HG03520 (cell line): ENCODE data around the gene GGN.
"Not testable (repeated sequence)": the region's sequence is repeated elsewhere in the genome, so short reads cannot be mapped to it uniquely, and the experiment has no call there.

ENCODE experiments used
- ATAC-seq: cut with Tn5 transposase; IDR thresholded peaks from one replicate; pipeline ENCODE4 v1.9.1; 2021; ENCODE audit warnings: mild to moderate bottlenecking, moderate library complexity; ENCODE audit not compliant: unreplicated experiment

GGN gene

DNA sequence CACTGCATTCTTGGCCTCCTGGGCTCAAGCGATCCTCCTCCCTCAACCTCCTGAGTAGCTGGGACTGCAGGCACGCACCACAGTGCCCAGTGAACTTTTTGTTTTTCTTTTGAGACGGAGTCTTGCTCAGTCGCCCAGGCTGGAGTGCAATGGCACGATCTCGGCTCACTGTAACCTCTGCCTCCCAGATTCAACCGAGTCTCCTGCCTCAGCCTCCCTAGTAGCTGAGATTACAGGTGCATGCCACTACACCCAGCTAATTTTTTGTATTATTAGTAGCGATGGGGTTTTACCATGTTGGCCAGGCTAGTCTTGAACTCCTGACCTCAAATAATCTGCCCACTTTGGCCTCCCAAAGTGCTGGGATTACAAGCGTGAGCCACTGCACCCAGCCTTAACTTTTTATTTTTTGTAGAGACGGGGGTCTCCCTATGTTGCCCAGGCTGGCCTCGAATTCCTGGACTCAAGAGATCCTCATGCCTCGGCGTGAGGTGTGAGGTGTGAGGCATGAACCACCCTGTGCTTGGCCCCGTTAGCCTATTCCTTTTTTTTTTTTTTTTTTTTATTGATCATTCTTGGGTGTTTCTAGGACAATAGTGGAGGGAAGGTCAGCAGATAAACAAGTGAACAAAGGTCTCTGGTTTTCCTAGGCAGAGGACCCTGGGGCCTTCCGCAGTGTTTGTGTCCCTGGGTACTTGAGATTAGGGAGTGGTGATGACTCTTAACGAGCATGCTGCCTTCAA, 24.7 kb downstream of the GGN start:
- not testable (repeated sequence) for ATAC-seq

DNA sequence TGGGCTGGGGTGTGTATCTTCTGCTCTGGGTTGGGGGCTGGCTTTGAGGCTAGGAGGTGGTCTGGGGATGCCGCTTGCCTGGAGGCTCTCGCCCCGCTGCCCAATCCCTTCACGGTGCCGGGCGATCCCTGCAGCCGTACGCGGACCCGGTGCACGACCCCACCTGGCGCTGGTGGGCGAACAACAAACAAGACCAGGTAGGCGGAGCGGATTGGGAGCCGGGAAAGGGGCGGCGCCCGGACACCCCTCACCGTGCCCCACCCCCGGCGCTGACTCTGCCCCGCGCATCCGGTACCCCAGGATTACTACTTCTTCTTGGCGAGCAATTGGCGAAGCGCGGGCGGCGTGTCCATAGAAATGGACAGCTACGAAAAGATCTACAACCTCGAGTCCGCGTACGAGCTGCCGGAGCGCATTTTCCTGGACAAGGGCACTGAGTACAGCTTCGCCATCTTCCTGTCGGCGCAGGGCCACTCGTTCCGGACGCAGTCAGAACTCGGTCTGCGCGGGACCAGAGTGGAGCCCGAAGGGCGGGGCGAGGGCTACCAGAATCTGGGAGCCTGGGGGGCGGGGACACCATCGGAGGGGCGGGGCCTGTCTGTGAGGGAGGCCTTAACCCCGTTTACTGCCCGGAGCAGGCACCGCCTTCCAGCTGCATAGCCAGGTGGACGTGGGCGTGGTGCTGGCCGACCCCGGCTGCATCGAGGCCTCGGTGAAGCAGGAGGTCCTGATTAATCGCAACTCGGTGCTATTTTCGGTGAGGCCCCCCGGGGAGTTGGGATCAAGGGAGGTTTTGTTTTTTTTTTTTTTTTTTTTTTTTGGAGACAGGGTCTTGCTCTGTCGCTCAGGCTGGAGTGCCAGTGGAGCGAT, 25.5 kb downstream of the GGN start:
- no peak for ATAC-seq

DNA sequence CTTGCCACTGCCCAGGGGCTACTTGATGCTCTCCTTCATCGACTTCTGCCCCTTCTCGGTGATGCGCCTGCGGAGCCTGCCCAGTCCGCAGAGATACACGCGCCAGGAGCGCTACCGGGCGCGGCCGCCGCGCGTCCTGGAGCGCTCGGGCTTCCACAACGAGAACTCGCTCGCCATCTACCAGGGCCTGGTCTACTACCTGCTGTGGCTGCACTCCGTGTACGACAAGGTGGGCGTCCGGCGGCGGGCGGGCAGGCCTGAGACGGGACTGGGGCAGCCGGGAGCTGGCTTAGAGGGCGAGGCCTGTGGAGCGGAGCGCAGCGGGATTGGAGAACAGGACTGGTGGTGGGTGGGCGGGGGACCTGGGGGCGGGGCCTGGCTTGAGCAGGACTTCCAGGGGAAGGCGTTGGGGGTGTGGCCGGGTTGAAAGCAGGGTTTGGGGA, 26.2 kb downstream of the GGN start:
- ATAC-seq = no peak

DNA sequence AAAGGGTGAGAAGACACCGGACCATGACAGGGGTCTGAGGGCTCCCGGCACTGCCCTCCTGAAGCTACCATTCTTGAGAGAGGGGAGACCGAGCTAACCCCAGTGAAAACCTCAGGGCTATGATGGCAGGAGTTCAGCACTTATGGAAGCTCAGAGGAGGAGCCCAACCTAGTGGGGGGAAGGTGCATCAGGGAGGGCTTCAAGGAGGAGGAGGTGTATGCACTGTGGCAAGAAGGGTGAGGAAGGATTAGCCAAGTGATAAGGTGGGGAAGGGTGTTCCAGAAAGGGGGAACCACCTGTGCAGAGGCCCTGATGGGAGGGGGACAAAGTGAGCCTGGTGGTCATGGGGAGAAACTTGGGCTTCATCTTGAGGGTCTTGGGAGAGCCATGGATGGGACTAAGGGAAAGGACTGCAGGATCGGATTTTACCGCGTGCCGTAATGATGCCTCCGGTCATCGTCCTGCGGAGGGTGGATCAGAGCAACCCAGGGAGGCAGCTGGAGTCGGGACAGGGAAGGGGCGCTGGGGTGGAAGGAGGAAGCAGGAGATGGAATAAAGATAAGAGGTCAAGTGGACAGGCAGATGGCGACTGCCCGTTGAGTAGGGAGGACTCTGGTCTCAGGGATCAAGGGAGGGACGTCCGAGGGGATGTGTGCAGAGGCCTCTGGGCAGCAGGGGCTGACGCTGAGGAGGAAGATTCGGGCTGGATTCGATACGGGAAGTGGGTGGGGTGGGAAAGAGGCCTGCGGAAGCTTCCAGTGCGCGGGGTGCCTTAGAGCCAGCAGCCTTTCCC, 26.8 kb downstream of the GGN start:
- no peak for ATAC-seq

DNA sequence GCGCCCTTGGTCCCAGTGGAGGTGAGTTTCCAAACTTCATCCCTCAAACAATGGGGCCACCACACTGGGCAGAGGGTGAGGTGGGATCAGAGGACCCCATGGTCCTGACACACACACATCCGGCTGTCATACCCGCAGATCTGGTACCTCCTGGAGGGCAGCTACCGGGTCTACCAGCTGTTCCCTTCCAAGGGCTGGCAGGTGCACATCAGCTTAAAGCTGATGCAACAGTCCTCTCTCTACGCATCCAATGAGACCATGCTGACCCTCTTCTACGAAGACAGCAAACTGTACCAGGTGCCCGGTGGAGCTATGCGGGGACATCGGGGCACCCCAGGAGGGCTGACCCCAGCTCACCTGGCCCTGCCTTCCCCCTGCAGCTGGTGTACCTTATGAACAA, 27.5 kb downstream of the GGN start:
- no peak for ATAC-seq

DNA sequence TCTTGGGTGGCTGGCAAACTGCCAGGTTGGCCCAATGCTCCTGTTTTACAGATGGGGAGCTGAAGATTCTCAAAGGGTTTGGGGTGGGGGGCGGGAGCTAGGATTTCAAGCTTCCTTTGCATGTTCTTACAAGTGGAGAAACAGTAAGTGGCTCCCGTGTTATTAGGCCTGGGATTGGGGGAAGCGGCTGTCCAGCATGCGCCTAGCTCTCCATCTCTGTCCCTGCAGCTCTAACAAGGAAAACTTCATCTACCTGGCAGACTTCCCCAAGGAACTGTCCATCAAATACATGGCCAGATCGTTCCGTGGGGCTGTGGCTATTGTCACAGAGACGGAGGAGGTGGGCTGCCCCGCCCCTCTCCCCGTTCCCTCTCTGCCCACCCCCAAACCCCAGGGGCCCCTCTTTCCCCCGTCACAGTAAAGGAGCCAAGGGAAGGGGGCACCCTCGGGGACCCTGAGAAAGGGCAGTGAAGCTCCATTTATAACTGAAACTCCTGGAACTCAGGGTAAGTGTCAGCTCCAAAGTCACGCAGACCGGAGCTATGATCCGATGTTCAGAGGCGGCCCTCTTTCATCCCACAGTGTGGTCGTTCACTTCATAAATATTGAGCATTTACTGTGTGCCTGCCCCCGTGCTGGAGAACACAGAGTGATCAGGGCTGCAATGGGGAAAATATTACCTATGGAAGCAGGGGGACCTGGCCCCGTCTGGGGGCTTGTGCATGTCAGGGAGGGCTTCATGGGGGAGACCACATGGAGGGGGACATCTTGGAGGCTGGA, 28.4 kb downstream of the GGN start:
- ATAC-seq = no peak

DNA sequence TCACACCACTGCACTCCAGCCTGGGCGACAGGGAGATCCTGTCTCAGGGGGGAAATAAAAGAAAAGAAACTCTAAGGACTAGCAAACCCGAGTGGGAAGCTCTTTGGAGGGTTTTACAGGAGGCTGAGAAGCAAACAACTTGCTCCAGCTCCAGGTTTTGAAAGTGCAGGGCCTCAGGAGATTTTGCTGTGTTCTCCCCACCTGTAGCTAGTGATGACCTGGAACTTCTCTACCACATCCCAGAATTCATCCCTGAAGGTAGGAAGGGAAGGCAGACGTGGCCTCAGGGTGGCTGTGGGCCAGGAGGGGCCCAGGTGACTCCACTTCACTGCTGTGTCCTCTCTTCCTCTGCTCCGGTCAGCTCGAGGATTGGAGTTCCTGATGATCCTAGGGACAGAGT, 29.8 kb downstream of the GGN start:
- ATAC-seq = no peak

DNA sequence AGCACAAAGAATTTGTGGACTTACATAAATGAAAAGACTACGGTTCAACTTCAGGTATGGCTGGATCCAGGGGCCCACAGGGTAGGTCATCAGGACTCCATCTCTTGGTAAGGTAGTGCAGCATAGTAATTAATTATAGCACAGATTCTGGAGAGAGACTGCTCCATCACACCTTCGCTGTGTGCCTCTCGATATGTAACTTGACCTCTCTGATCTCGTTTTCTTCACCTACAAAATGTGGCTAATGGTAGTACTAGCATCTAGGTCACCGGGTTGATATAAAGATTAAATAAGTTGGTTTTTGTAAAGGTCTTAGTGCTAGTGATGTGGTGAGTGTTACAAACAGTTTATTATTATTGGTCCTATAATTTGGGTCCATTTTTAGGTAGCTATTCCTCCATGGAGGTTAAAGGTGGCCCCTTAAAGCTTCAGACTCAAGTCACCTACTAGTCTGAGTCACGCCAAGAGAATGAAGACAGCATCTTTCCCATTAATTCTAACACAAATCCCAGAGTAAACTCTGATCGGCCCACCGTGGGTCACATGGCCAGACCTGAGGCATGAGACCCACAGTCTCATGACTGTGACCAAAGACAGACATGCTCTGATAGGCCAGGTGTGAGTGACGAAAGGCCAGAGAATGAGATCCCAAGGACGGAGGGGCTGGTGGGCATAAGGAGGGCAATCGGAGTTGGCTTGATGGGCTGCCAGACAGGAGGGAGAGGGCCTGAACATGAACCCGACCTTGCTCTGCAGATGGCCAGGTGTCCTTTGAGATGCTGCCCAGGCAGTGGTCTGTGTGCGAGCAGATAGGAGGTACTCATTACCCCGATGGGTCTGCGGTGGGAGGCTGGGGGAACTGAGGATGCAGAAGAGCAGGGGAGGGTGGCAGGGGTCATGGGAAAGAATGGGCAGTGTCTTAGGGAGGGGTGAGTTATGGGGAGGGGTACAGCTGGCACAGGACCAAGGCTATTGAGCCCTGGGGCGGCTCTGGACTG, 31.8 kb downstream of the GGN start:
- ATAC-seq = no peak

DNA sequence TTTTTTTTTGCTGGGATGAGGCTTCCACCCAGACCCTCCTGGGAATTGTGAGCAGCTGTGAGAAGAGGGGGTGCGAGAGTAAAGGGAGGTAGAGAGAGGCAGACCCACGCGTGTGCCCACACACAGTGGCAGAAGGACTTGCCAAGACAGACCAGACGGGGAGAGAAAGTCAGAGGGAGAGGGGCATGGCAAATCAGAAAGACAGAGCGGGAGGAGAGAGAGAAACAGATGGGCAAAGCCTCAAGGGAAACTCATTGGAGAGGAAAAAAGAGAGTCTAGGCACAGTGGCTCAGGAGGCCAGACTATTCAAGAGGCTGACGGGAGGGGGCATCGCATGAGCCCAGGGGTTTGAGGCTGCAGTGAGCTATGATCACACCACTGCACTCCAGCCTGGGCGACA, 35.2 kb downstream of the GGN start:
- no peak for ATAC-seq

DNA sequence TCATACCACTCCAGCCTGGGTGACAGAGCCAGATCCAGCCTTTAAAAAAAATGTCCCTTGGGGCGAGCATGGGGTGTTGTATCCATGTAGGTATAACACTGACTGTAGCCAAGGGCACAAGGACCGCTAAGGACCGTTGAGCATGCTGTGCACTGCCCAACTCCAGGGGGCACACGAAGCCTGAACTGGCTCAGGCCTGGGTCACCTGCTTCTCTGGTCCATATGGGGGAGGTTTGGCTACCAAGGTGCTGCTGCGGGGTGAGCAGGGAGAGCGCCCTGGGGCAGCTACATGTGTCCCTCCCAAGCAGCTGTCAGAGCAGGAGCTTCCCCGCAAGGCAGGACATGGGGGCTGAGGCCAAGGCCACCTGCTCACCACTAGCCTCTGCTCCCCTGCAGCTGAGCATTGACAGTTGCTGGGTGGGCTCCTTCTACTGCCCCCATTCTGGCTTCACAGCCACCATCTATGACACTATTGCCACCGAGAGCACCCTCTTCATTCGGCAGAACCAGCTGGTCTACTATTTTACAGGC, 35.9 kb downstream of the GGN start:
- ATAC-seq = no peak

DNA sequence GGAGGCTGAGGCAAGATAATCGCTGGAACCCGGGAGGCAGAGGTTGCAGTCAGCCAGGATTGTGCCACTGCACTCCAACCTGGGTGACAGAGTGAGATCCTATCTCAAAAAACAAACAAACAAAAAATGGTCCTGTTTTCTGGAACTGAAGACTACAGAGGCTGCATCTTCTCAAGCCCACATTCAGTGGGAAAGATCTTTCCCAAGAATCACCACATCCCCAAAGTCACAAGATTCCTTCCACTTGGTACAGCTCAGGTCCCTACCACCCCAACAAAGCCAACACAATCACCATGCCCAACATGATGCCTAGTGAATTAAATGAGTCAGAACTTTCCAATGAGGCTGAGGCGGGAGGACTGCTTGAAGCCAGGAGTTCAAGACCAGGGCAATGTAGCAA, 37.0 kb downstream of the GGN start:
- no peak for ATAC-seq

DNA sequence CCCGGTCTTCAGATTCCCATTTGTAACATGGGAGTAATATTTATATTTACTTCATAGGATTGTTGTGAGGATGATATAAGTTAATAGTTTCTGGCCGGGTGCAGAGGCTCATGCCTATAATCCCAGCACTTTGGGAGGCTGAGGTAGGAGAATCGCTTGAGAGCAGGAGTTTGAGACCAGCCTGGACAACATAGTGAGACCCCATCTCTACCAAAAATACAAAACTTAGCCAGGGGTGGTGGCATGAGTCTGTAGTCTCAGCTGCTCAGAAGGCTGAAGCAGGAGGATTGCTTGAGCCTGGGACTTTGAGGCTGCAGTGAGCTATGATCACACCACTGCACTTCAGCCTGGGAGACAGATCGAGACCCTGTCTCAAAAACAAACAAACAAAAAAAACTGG, 41.0 kb downstream of the GGN start:
- ATAC-seq = no peak

DNA sequence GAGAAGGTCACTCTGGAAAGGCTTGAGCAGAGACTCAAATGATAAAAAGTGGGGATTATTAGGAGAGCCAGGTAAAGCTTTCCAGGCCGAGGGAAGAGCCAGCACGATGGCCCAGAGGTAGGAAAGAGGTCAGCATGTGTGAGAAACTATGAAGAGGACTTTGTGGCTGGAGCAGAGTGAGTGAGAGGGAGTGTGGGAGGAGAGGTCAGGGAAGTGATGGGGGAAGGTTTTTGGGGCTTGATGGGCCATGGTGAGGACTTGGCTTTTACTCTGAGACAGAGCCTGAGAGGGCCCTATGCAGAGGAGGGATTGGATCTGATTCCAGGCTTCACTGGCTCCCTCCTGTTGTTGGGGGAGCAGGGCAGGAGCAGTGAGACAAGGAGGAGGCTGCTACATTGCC, 46.9 kb downstream of the GGN start:
- no peak for ATAC-seq

DNA sequence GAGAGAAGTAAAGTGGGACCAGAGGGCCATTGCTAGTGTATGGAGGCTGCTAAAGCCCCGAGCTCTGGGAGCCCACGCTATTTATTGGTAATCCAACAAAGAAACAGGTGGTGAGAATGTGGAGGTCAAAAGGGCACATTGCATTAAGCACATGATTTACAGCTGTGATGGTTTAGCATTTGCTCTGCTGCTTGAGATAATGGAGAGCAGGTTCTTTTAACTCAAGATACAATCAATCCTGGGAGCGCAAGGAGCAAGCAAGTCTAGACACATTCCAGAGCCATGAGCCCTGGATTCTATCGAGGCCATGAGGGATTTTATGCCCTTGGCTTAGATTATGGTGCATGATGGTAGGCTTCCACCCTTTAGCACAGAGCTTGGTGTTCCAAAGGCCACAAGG, 48.8 kb downstream of the GGN start:
- not testable (repeated sequence) for ATAC-seq

DNA sequence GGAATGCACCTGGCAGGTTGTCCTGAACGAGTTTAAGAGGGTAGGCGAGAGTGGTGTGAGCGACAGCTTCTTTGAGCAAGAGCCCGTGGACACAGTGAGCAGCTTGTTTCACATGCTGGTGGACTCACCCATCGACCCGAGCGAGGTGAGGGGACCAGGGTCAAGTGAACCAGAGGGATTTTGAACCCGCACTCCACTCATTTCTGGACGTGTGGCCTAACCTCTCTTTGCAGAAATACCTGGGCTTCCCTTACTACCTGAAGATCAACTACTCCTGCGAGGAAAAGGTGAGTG, 50.5 kb downstream of the GGN start:
- no peak for ATAC-seq

DNA sequence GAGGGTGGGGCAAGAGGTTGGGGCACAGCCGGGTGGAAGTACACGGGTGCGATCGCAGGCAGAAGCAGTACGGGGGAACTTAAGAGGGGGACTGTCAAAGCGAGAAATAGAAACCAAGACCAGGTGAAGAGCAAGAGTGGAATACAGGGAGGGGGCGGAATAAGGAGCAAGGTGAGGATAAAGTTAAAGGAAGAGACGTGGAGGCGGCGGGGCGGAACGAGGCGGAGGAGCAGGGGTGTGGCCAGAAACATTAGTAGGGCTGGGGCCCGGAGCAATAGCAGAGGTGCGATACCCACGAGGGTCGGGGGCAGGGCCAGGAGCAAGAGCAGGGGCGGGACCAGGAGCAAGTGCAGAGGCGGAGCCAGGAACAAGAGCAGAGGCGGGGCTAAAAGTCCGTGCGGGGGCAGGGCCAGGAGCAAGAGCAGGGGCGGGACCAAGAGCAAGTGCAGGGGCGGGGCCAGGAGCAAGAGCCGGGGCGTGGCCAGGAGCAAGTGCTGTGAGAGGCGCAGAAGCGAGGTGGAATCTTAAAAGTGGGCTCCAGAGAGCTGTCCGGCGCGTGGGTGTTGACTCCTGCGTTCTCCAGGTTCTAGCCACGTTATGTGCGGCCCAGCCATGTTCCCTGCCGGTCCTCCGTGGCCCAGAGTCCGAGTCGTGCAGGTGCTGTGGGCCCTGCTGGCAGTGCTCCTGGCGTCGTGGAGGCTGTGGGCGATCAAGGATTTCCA, 51.0 kb downstream of the GGN start:
- ATAC-seq = peak; percentile 43

DNA sequence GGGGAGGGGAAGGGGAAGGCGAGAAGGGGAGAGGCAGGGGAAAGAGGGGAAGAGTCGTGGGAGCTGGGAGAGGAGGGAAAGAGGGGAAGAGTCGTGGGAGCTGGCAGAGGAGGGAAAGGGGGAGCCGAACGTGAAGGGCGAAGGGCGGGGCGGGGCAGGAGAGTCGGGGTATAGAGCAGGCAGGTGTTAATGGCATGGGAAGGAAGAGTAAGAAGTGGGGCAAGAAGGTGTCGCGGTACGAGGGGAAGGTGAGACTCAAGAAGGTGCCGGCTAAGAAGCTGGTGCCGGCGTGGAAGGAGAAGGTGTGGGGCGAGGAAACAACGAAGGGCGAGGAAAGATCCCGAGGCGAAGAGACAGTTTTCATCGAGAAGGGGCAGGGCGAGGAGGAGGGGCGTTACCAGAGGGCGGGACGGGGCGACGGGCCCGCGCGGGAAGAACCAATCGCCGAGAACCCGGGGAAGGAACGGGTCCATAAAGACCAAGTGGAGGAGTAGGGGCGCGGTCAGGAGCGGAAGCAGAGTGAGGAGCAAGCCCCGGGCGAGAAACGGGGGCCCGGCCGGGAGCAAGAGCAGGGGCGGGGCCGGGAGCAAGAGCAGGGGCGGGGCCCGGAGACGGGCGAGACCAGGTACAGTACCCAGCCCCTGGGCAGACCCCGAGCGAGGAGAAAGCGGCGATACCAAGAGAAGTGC, 51.7 kb downstream of the GGN start:
- peak; percentile 52 for ATAC-seq
